Stimulated activated naive B cell treated with anti-CD40 and anti-IgM and Interleukin-4, amounts not matched to agents 10 μg/mL and 1 μg/mL and 100 μg/mL, for 72 hours (primary cell): ENCODE results near the gene RB1.
A peak's percentile ranks its signal among the peaks of the same experiment; 100 is the strongest.

Experiments used
- ATAC-seq, 2 donors: fragments of 150-1000 bp; cut with Tn5 transposase; replicated peaks; 2 replicates each; pipeline ENCODE4 v1.10.0; 2021; ENCODE audit warnings: moderate library complexity in 1 of 2
- DNase-seq: peaks from one replicate; pipeline ENCODE4 v3.0.0; 2021
- H3K27ac Mint-ChIP-seq: one replicate; pipeline ENCODE4 v1.8.0; 2022; ENCODE audit warnings: mild to moderate bottlenecking, mixed read lengths
- H3K27me3 Mint-ChIP-seq, 2 donors: one replicate each; pipeline ENCODE4 v1.8.0; 2022; ENCODE audit warnings: mixed read lengths in 2 of 2
- H3K36me3 Mint-ChIP-seq, 2 donors: one replicate each; pipeline ENCODE4 v1.8.0; 2022; ENCODE audit warnings: mixed read lengths in 2 of 2, mild to moderate bottlenecking in 1 of 2
- H3K4me1 Mint-ChIP-seq, 2 donors: one replicate each; pipeline ENCODE4 v1.8.0; 2022; ENCODE audit warnings: mixed read lengths in 2 of 2, mild to moderate bottlenecking in 1 of 2
- H3K4me3 Mint-ChIP-seq, 2 donors: one replicate each; pipeline ENCODE4 v1.8.0; 2022; ENCODE audit warnings: mild to moderate bottlenecking in 2 of 2, mixed read lengths in 2 of 2, moderate library complexity in 1 of 2
- H3K9me3 Mint-ChIP-seq, 2 donors: one replicate each; pipeline ENCODE4 v1.8.0; 2022; ENCODE audit warnings: mixed read lengths in 2 of 2, mild to moderate bottlenecking in 1 of 2

RB1 gene

GRCh38 chr13:48501705-48502104 is 198.2 kb downstream of the RB1 start:
- H3K4me1 Mint-ChIP-seq: peaks cover 41 to 77% of the 10 kb centered on the region in 2 donors
- H3K4me3 Mint-ChIP-seq: no peak overlapping the region
- no peak for DNase-seq
- peaks cover 29 to 51% of the 10 kb centered on the region in 2 donors for H3K27me3 Mint-ChIP-seq
- no peaks in the 10 kb centered on the region for H3K9me3 Mint-ChIP-seq
- peaks cover 0 to 9% of the 10 kb centered on the region in 2 donors for H3K36me3 Mint-ChIP-seq
- ATAC-seq: peak; percentile 56 to 59
- H3K27ac Mint-ChIP-seq: no peak overlapping the region

- no peak overlapping the region for H3K27ac Mint-ChIP-seq
- no peak for ATAC-seq
- peaks cover 43 to 82% of the 10 kb centered on the region in 2 donors for H3K4me1 Mint-ChIP-seq
- peaks cover 34 to 51% of the 10 kb centered on the region in 2 donors for H3K27me3 Mint-ChIP-seq
- no peaks in the 10 kb centered on the region for H3K9me3 Mint-ChIP-seq
- H3K4me3 Mint-ChIP-seq: no peak overlapping the region
- no peak for DNase-seq
- peaks cover 0 to 13% of the 10 kb centered on the region in 2 donors for H3K36me3 Mint-ChIP-seq
Measured at GRCh38 chr13:48502601-48503319, 199.2 kb downstream of the RB1 start.

GRCh38 chr13:48504606-48505005 is 201.1 kb downstream of the RB1 start:
- no peak for DNase-seq
- Mint-ChIP-seq H3K27me3 (peaks cover 33 to 40% of the 10 kb centered on the region in 2 donors), H3K4me1 (peaks cover 43 to 73% of the 10 kb centered on the region in 2 donors), H3K27ac (no peak overlapping the region), H3K9me3 (no peaks in the 10 kb centered on the region), H3K4me3 (no peak overlapping the region), H3K36me3 (peaks cover 0 to 10% of the 10 kb centered on the region in 2 donors)
- no peak for ATAC-seq

- H3K27me3 Mint-ChIP-seq: peaks cover 33 to 40% of the 10 kb centered on the region in 2 donors
- peaks cover 43 to 70% of the 10 kb centered on the region in 2 donors for H3K4me1 Mint-ChIP-seq
- ATAC-seq (no peak), DNase-seq (no peak)
- peak overlapping the region in 1 of 2 donors; percentile 63 for H3K4me3 Mint-ChIP-seq
- H3K9me3 Mint-ChIP-seq: no peaks in the 10 kb centered on the region
- H3K36me3 Mint-ChIP-seq: peaks cover 0 to 10% of the 10 kb centered on the region in 2 donors
- H3K27ac Mint-ChIP-seq: no peak overlapping the region
Measured at GRCh38 chr13:48505012-48505411, 201.5 kb downstream of the RB1 start.

- peaks cover 40 to 63% of the 10 kb centered on the region in 2 donors for H3K4me1 Mint-ChIP-seq
- H3K27ac Mint-ChIP-seq: peak overlapping the region; percentile 3
- peaks cover 33 to 39% of the 10 kb centered on the region in 2 donors for H3K27me3 Mint-ChIP-seq
- H3K36me3 Mint-ChIP-seq: peaks cover 0 to 10% of the 10 kb centered on the region in 2 donors
- no peaks in the 10 kb centered on the region for H3K9me3 Mint-ChIP-seq
- ATAC-seq (peak; percentile 87 to 88), DNase-seq (peak; percentile 55)
- peak overlapping the region; percentile 6 to 63 for H3K4me3 Mint-ChIP-seq
Measured at GRCh38 chr13:48505597-48506091, 202.1 kb downstream of the RB1 start.

- H3K27me3 Mint-ChIP-seq: peaks cover 33 to 34% of the 10 kb centered on the region in 2 donors
- peaks cover 35 to 58% of the 10 kb centered on the region in 2 donors for H3K4me1 Mint-ChIP-seq
- H3K4me3 Mint-ChIP-seq: peak overlapping the region; percentile 6 to 63
- no peaks in the 10 kb centered on the region for H3K9me3 Mint-ChIP-seq
- peaks cover 0 to 10% of the 10 kb centered on the region in 2 donors for H3K36me3 Mint-ChIP-seq
- DNase-seq (no peak), ATAC-seq (peak; percentile 8 to 19)
- H3K27ac Mint-ChIP-seq: no peak overlapping the region
Measured at GRCh38 chr13:48506092-48506701, 202.6 kb downstream of the RB1 start.

- Mint-ChIP-seq H3K9me3 (no peaks in the 10 kb centered on the region), H3K36me3 (peaks cover 0 to 10% of the 10 kb centered on the region in 2 donors), H3K27ac (no peak overlapping the region), H3K27me3 (peaks cover 29 to 33% of the 10 kb centered on the region in 2 donors), H3K4me1 (peaks cover 29 to 50% of the 10 kb centered on the region in 2 donors), H3K4me3 (no peak overlapping the region)
- ATAC-seq: no peak
- no peak for DNase-seq
Measured at GRCh38 chr13:48507021-48507420, 203.5 kb downstream of the RB1 start.

GRCh38 chr13:48508011-48508410 is 204.5 kb downstream of the RB1 start:
- Mint-ChIP-seq H3K9me3 (no peaks in the 10 kb centered on the region), H3K27ac (no peak overlapping the region), H3K4me1 (peaks cover 29 to 43% of the 10 kb centered on the region in 2 donors), H3K4me3 (no peak overlapping the region), H3K27me3 (peaks cover 29 to 33% of the 10 kb centered on the region in 2 donors), H3K36me3 (peaks cover 0 to 10% of the 10 kb centered on the region in 2 donors)
- no peak for DNase-seq
- ATAC-seq: no peak

GRCh38 chr13:48510698-48511097 is 207.1 kb downstream of the RB1 start:
- H3K9me3 Mint-ChIP-seq: no peaks in the 10 kb centered on the region
- peaks cover 16 to 26% of the 10 kb centered on the region in 2 donors for H3K27me3 Mint-ChIP-seq
- no peak for ATAC-seq
- no peak overlapping the region for H3K27ac Mint-ChIP-seq
- H3K4me3 Mint-ChIP-seq: no peak overlapping the region
- H3K36me3 Mint-ChIP-seq: peaks cover 2 to 4% of the 10 kb centered on the region in 2 donors
- H3K4me1 Mint-ChIP-seq: peaks cover 12 to 20% of the 10 kb centered on the region in 2 donors
- no peak for DNase-seq

GRCh38 chr13:48511621-48512230 is 208.2 kb downstream of the RB1 start:
- H3K27me3 Mint-ChIP-seq: peaks cover 19 to 25% of the 10 kb centered on the region in 2 donors
- peaks cover 4 to 6% of the 10 kb centered on the region in 2 donors for H3K36me3 Mint-ChIP-seq
- peaks cover 4 to 10% of the 10 kb centered on the region in 2 donors for H3K4me1 Mint-ChIP-seq
- ATAC-seq (no peak), DNase-seq (no peak)
- no peaks in the 10 kb centered on the region for H3K9me3 Mint-ChIP-seq
- no peak overlapping the region for H3K27ac Mint-ChIP-seq
- no peak overlapping the region for H3K4me3 Mint-ChIP-seq

GRCh38 chr13:48514793-48515192 is 211.2 kb downstream of the RB1 start:
- Mint-ChIP-seq H3K4me3 (no peak overlapping the region), H3K27me3 (peaks cover 17 to 25% of the 10 kb centered on the region in 2 donors), H3K4me1 (no peaks in the 10 kb centered on the region), H3K27ac (no peak overlapping the region), H3K36me3 (peaks cover 3 to 8% of the 10 kb centered on the region in 2 donors), H3K9me3 (no peaks in the 10 kb centered on the region)
- DNase-seq: no peak
- no peak for ATAC-seq

GRCh38 chr13:48515732-48516131 is 212.2 kb downstream of the RB1 start:
- DNase-seq (no peak), ATAC-seq (no peak)
- Mint-ChIP-seq H3K4me1 (no peaks in the 10 kb centered on the region), H3K9me3 (no peaks in the 10 kb centered on the region), H3K27ac (no peak overlapping the region), H3K36me3 (peaks cover 3 to 8% of the 10 kb centered on the region in 2 donors), H3K27me3 (peaks cover 17 to 25% of the 10 kb centered on the region in 2 donors), H3K4me3 (no peak overlapping the region)

- Mint-ChIP-seq H3K9me3 (no peaks in the 10 kb centered on the region), H3K4me3 (no peak overlapping the region), H3K4me1 (no peaks in the 10 kb centered on the region), H3K27me3 (peaks cover 17 to 25% of the 10 kb centered on the region in 2 donors), H3K36me3 (peaks cover 3 to 8% of the 10 kb centered on the region in 2 donors), H3K27ac (no peak overlapping the region)
- DNase-seq: no peak
- ATAC-seq: no peak
Measured at GRCh38 chr13:48518083-48518482, 214.5 kb downstream of the RB1 start.

GRCh38 chr13:48526286-48526685 is 222.7 kb downstream of the RB1 start:
- Mint-ChIP-seq H3K4me3 (no peak overlapping the region), H3K36me3 (no peaks in the 10 kb centered on the region), H3K9me3 (no peaks in the 10 kb centered on the region), H3K4me1 (peaks cover 5 to 12% of the 10 kb centered on the region in 2 donors), H3K27ac (no peak overlapping the region), H3K27me3 (no peaks in the 10 kb centered on the region)
- ATAC-seq (no peak), DNase-seq (no peak)
